DND-41 (cell line): ENCODE results near the gene TPPP3.

Experiments
- ATAC-seq: fragments of 200-7000 bp; cut with Tn5 transposase; 3 replicates; pipeline ENCODE4 v1.9.1; 2021; ENCODE audit warnings: low read depth; ENCODE audit not compliant: insufficient read depth
- DNase-seq: peaks from one replicate; pipeline ENCODE4 v3.0.0-alpha.2; 2020
- H2AFZ ChIP-seq: 2 replicates; pipeline ENCODE4 v1.6.0; 2012; ENCODE audit warnings: low read depth, low read length
- H3K27ac ChIP-seq: 2 replicates; pipeline ENCODE4 v1.5.1; 2012; ENCODE audit warnings: low read length, inconsistent platforms
- H3K27me3 ChIP-seq: fragments of 200-600 bp; sonication (generic); 2 replicates; pipeline ENCODE4 v1.6.0; 2012; ENCODE audit warnings: low read length, mild to moderate bottlenecking, inconsistent platforms; ENCODE audit not compliant: insufficient read depth, poor library complexity
- H3K36me3 ChIP-seq: 2 replicates; pipeline ENCODE4 v1.5.1; 2012; ENCODE audit warnings: low read length, inconsistent platforms; ENCODE audit not compliant: insufficient read depth
- H3K4me1 ChIP-seq: 2 replicates; pipeline ENCODE4 v1.5.1; 2012; ENCODE audit warnings: mild to moderate bottlenecking, low read length; ENCODE audit not compliant: insufficient read depth
- H3K4me2 ChIP-seq: 2 replicates; pipeline ENCODE4 v1.6.0; 2012; ENCODE audit warnings: mild to moderate bottlenecking, moderate library complexity, low read length, inconsistent platforms; ENCODE audit not compliant: insufficient read depth
- H3K4me3 ChIP-seq, 2 experiments: fragments of 200-600 bp in 1 of 2; shearing (Covaris generic) in 1 of 2; 2 replicates each; pipeline ENCODE4 v1.5.1; 2012 to 2016; ENCODE audit warnings: inconsistent platforms in 2 of 2, low read length in 2 of 2, mild to moderate bottlenecking in 2 of 2, low read depth in 1 of 2, moderate library complexity in 1 of 2
- H3K79me2 ChIP-seq: 2 replicates; pipeline ENCODE4 v1.6.0; 2012; ENCODE audit warnings: low read length, inconsistent platforms; ENCODE audit not compliant: insufficient read depth
- H3K9ac ChIP-seq: 2 replicates; pipeline ENCODE4 v1.6.0; 2012; ENCODE audit warnings: low read depth, mild to moderate bottlenecking, inconsistent platforms, low read length, moderate library complexity
- H3K9me3 ChIP-seq: 2 replicates; pipeline ENCODE4 v1.5.1; 2012; ENCODE audit warnings: low read length, moderate library complexity, mild to moderate bottlenecking, inconsistent platforms; ENCODE audit not compliant: insufficient read depth, severe bottlenecking
- H4K20me1 ChIP-seq: 2 replicates; pipeline ENCODE4 v1.6.0; 2012; ENCODE audit warnings: low read length; ENCODE audit not compliant: insufficient read depth
- CTCF ChIP-seq: IDR thresholded peaks from 2 replicates; pipeline ENCODE4 v1.5.1; 2012; ENCODE audit warnings: borderline replicate concordance, low read length, moderate library complexity, mild to moderate bottlenecking; ENCODE audit not compliant: poor library complexity, severe bottlenecking; ENCODE audit errors: extremely low read depth
- EZH2 ChIP-seq: IDR thresholded peaks from 3 replicates; pipeline ENCODE4 v1.6.1; 2012; ENCODE audit warnings: borderline replicate concordance, low read depth, mild to moderate bottlenecking, moderate library complexity, low read length, inconsistent platforms; ENCODE audit not compliant: severe bottlenecking

Gene TPPP3

GRCh38 chr16:67431775-67432505 lies 38.6 kb upstream of the TPPP3 start:
- H3K9ac ChIP-seq = no peak overlapping the region

GRCh38 chr16:67430977-67431774 lies 37.9 kb upstream of the TPPP3 start, which contains the start of gene HSD11B2:
Gene HSD11B2, plus strand, starts transcription at chr16:67431121. Its CDS starts 128 bp downstream, at chr16:67431249.
- Histone ChIP-seq H3K27me3 (peaks cover 29% of the 10 kb centered on the region), H3K27ac (no peak within 1 kb of the TSS), H3K4me2 (no peak within 1 kb of the TSS), H3K4me1 (no peaks in the 10 kb centered on the region), H3K9ac (no peak within 1 kb of the TSS), H4K20me1 (peaks cover 18% of the 10 kb centered on the region), H3K36me3 (no peaks in the 10 kb centered on the region), H3K79me2 (no peaks in the 10 kb centered on the region), H3K4me3 (no peak within 1 kb of the TSS), H2AFZ (no peak within 1 kb of the TSS), H3K9me3 (no peaks in the 10 kb centered on the region)
- no peak for DNase-seq
- no peak for ATAC-seq
- TF ChIP-seq EZH2 = no peak
- no peak for TF ChIP-seq CTCF

More at GRCh38 chr16:67431775-67432505, 38.6 kb upstream of the TPPP3 start:
- Histone ChIP-seq H3K4me2 (no peak overlapping the region), H3K9me3 (no peaks in the 10 kb centered on the region), H3K4me3 (no peak overlapping the region), H3K79me2 (no peaks in the 10 kb centered on the region), H2AFZ (no peak overlapping the region), H3K36me3 (peaks cover 1% of the 10 kb centered on the region; the same call in 1 of the 2 replicates), H3K27ac (no peak overlapping the region), H3K4me1 (no peaks in the 10 kb centered on the region), H4K20me1 (peaks cover 18% of the 10 kb centered on the region), H3K27me3 (peaks cover 29% of the 10 kb centered on the region)
- DNase-seq = no peak
- TF ChIP-seq EZH2 (no peak), CTCF (no peak)
- ATAC-seq = no peak

GRCh38 chr16:67430504-67430976 lies 37.2 kb upstream of the TPPP3 start:
- Histone ChIP-seq H3K4me3 (no peak overlapping the region), H3K4me1 (no peaks in the 10 kb centered on the region), H3K79me2 (no peaks in the 10 kb centered on the region), H4K20me1 (peaks cover 16% of the 10 kb centered on the region), H3K27ac (no peak overlapping the region), H3K36me3 (no peaks in the 10 kb centered on the region), H3K9ac (no peak overlapping the region), H2AFZ (no peak overlapping the region), H3K4me2 (no peak overlapping the region), H3K9me3 (no peaks in the 10 kb centered on the region), H3K27me3 (peaks cover 29% of the 10 kb centered on the region)
- TF ChIP-seq EZH2 (peak; percentile 85), CTCF (no peak)
- DNase-seq (peak; percentile 18), ATAC-seq (peak; percentile 62)
